SK-N-SH (cell line): ENCODE results near the gene LDAH. TPM values are rescaled to one million over a fixed set of nuclear protein-coding genes. Genes with fewer than 3 reads are reported as not detected.

Experiments used
- CTCF ChIA-PET: fragments of 300-600, 350-600 bp; formaldehyde crosslinking; extraction: SDS; loops from one replicate; lab custom pipeline; 2021; lab: Yijun Ruan, JAX
- POLR2A ChIA-PET: fragments of 350-600 bp; sonication (Branson Sonifier 250); formaldehyde crosslinking; extraction: SDS; loops from one replicate; lab custom pipeline; 2020; ENCODE audit warnings: antibody characterized with exemption, inconsistent platforms; lab: Yijun Ruan, JAX
- DNase-seq: peaks from one replicate; pipeline ENCODE4 v3.0.0; 2012
- H2AFZ ChIP-seq: fragments of 200-600 bp; sonication (generic); 2 replicates; pipeline ENCODE4 v1.8.1; 2016; ENCODE audit warnings: antibody characterized with exemption, mild to moderate bottlenecking, low read depth
- H3F3A ChIP-seq: fragments of 200-600 bp; sonication (generic); replicated peaks from 2 replicates; pipeline ENCODE3; 2016; ENCODE audit warnings: antibody characterized with exemption, mild to moderate bottlenecking; ENCODE audit not compliant: insufficient read depth
- H3K27ac ChIP-seq, 2 experiments: fragments of 200-500 bp in 1 of 2; fragments of 200-600 bp in 1 of 2; sonication (Bioruptor generic) in 1 of 2; sonication (generic), shearing (Covaris generic) in 1 of 2; 2 replicates each; pipeline versions ENCODE4 v1.5.1 to v1.6.1; 2014 to 2016; ENCODE audit warnings: low read depth in 2 of 2, inconsistent platforms in 1 of 2, low read length in 1 of 2, mild to moderate bottlenecking in 1 of 2, mixed read lengths in 1 of 2
- H3K27me3 ChIP-seq: fragments of 200-600 bp; sonication (generic), shearing (Covaris generic); 2 replicates; pipeline ENCODE4 v1.6.1; 2016; ENCODE audit warnings: mixed run types; ENCODE audit not compliant: insufficient read depth
- H3K36me3 ChIP-seq, 2 experiments: fragments of 200-500 bp in 1 of 2; fragments of 200-600 bp in 1 of 2; sonication (Bioruptor generic) in 1 of 2; sonication (generic) in 1 of 2; replicated peaks in 1 of 2; 2 replicates each; pipeline versions ENCODE3 to v1.5.1; 2014 to 2016; ENCODE audit warnings: low read length in 1 of 2, mild to moderate bottlenecking in 1 of 2; ENCODE audit not compliant: insufficient read depth in 2 of 2, control insufficient read depth in 1 of 2
- H3K4me1 ChIP-seq, 2 experiments: fragments of 200-500 bp in 1 of 2; fragments of 200-600 bp in 1 of 2; sonication (Bioruptor generic) in 1 of 2; sonication (generic), shearing (Covaris generic) in 1 of 2; 2 replicates each; pipeline versions ENCODE4 v1.5.1 to v1.6.1; 2014 to 2016; ENCODE audit warnings: low read depth in 1 of 2, low read length in 1 of 2, mixed run types in 1 of 2; ENCODE audit not compliant: insufficient read depth in 2 of 2, control insufficient read depth in 1 of 2
- H3K4me2 ChIP-seq: fragments of 200-600 bp; sonication (generic), shearing (Covaris generic); 2 replicates; pipeline ENCODE4 v1.6.1; 2017; ENCODE audit warnings: mixed run types
- H3K4me3 ChIP-seq, 2 experiments: fragments of 200-500 bp in 1 of 2; fragments of 200-600 bp in 1 of 2; sonication (Bioruptor generic) in 1 of 2; sonication (generic), shearing (Covaris generic) in 1 of 2; 2 replicates each; pipeline versions ENCODE4 v1.5.1 to v1.8.1; 2014 to 2016; ENCODE audit warnings: low read depth in 2 of 2, inconsistent platforms in 1 of 2, low read length in 1 of 2, mild to moderate bottlenecking in 1 of 2, mixed read lengths in 1 of 2, moderate library complexity in 1 of 2
- H3K79me2 ChIP-seq: fragments of 200-600 bp; sonication (generic); 2 replicates; pipeline ENCODE4 v1.8.1; 2017; ENCODE audit warnings: mild to moderate bottlenecking; ENCODE audit not compliant: insufficient read depth
- H3K9ac ChIP-seq: fragments of 200-600 bp; sonication (generic); 2 replicates; pipeline ENCODE4 v1.6.1; 2017; ENCODE audit warnings: mixed run types
- H3K9me2 ChIP-seq: fragments of 200-600 bp; sonication (generic); 2 replicates; pipeline ENCODE4 v1.6.1; 2017; ENCODE audit warnings: mixed run types
- H3K9me3 ChIP-seq: fragments of 200-600 bp; sonication (generic); 2 replicates; pipeline ENCODE4 v1.6.1; 2017; ENCODE audit warnings: mixed run types, mild to moderate bottlenecking, moderate library complexity
- H4K20me1 ChIP-seq: fragments of 200-600 bp; sonication (generic); 2 replicates; pipeline ENCODE4 v1.6.1; 2017; ENCODE audit warnings: mild to moderate bottlenecking, mixed run types; ENCODE audit not compliant: insufficient read depth
- CHD2 ChIP-seq: fragments of 150-350 bp; IDR thresholded peaks from 2 replicates; pipeline ENCODE4 v1.6.1; 2018; ENCODE audit warnings: low read length; ENCODE audit not compliant: partially characterized antibody
- ELF1 ChIP-seq: IDR thresholded peaks from 2 replicates; pipeline ENCODE4 v1.4.0; 2012
- EP300 ChIP-seq, 2 experiments: IDR thresholded peaks; 2 replicates each; pipeline versions ENCODE4 v1.4.0 to v1.6.1; 2012; ENCODE audit warnings: borderline replicate concordance in 1 of 2, low read depth in 1 of 2, low read length in 1 of 2
- EZH2phosphoT487 ChIP-seq: fragments of 200-600 bp; sonication (generic); IDR thresholded peaks from 2 replicates; pipeline ENCODE4 v1.6.1; 2017; ENCODE audit warnings: low read depth, mixed run types, mild to moderate bottlenecking, antibody characterized with exemption, moderate library complexity, borderline replicate concordance
- FOXJ3 ChIP-seq: sonication (generic); formaldehyde crosslinking; IDR thresholded peaks from 2 replicates; pipeline ENCODE4 v1.5.1; 2020; ENCODE audit warnings: mild to moderate bottlenecking, missing genetic modification reagents
- FOXM1 ChIP-seq: IDR thresholded peaks from 2 replicates; pipeline ENCODE4 v1.4.0; 2012; ENCODE audit warnings: low read depth, mild to moderate bottlenecking
- GABPA ChIP-seq: IDR thresholded peaks from 2 replicates; pipeline ENCODE4 v1.4.0; 2012; ENCODE audit warnings: low read depth, mild to moderate bottlenecking
- GATA2 ChIP-seq: sonication (generic); formaldehyde crosslinking; IDR thresholded peaks from 2 replicates; pipeline ENCODE4 v1.5.0; 2020; ENCODE audit warnings: mild to moderate bottlenecking, missing genetic modification reagents
- MEF2A ChIP-seq: IDR thresholded peaks from 2 replicates; pipeline ENCODE4 v1.4.0; 2012; ENCODE audit warnings: low read depth, borderline replicate concordance
- MXI1 ChIP-seq: IDR thresholded peaks from 2 replicates; pipeline ENCODE4 v1.6.1; 2012; ENCODE audit warnings: mild to moderate bottlenecking, low read depth, low read length, improper control_type of control experiment
- POLR2AphosphoS5 ChIP-seq: IDR thresholded peaks from 2 replicates; pipeline ENCODE4 v1.6.1; 2012; ENCODE audit warnings: low read depth, low read length
- RAD21 ChIP-seq: IDR thresholded peaks from 2 replicates; pipeline ENCODE4 v1.6.1; 2012; ENCODE audit warnings: mild to moderate bottlenecking, low read length
- RCOR1 ChIP-seq: fragments of 150-350 bp; IDR thresholded peaks from 2 replicates; pipeline ENCODE4 v1.6.1; 2017; ENCODE audit warnings: antibody characterized with exemption, low read length
- RFX5 ChIP-seq: IDR thresholded peaks from 2 replicates; pipeline ENCODE4 v1.6.1; 2012; ENCODE audit warnings: mild to moderate bottlenecking, improper control_type of control experiment, low read length
- SIN3A ChIP-seq: IDR thresholded peaks from 2 replicates; pipeline ENCODE4 v1.6.1; 2012; ENCODE audit warnings: low read depth, mild to moderate bottlenecking, low read length, moderate library complexity, borderline replicate concordance
- TAF1 ChIP-seq: IDR thresholded peaks from 2 replicates; pipeline ENCODE4 v1.6.1; 2012; ENCODE audit warnings: low read depth, mild to moderate bottlenecking, low read length, moderate library complexity, borderline replicate concordance
- TCF12 ChIP-seq: IDR thresholded peaks from 2 replicates; pipeline ENCODE4 v1.4.0; 2012
- WGBS: methylation state at CpG from one replicate; pipeline ENCODE4 v1.1.6; 2017; ENCODE audit warnings: low lambda C conversion rate; 5-methylcytosine and 5-hydroxymethylcytosine counted together
- polyA plus RNA-seq, 3 experiments: library from polyadenylated mRNA; depleted of rRNA; stranded (reverse); fragments of >200 nt; gene quantifications; 2 replicates each; pipeline ENCODE4 v1.2.3, GENCODE V29; 2012
- TF ChIP-seq, protein P1 (sequence below): IDR thresholded peaks from 2 replicates; pipeline ENCODE4; 2012
- TF ChIP-seq, protein P2 (sequence below): IDR thresholded peaks from 2 replicates; pipeline ENCODE4 v1.4.0; 2012; ENCODE audit warnings: low read depth, borderline replicate concordance
- TF ChIP-seq, protein P3 (sequence below): IDR thresholded peaks from 2 replicates; pipeline ENCODE4 v1.4.0; 2012; ENCODE audit warnings: low read depth
- TF ChIP-seq, protein P4 (sequence below): fragments of 200-600 bp; sonication (generic); IDR thresholded peaks from 2 replicates; pipeline ENCODE4 v1.6.1; 2017; ENCODE audit warnings: antibody characterized with exemption, mild to moderate bottlenecking, moderate library complexity
- TF ChIP-seq, protein P5 (sequence below): fragments of 150-350 bp; IDR thresholded peaks from 2 replicates; pipeline ENCODE4 v1.6.1; 2017; ENCODE audit warnings: antibody characterized with exemption, low read length, low read depth, borderline replicate concordance

The LDAH gene
- polyA plus RNA-seq, 1 of the 3 experiments (the other 2 are of a cell fraction): 12.7 TPM

DNA sequence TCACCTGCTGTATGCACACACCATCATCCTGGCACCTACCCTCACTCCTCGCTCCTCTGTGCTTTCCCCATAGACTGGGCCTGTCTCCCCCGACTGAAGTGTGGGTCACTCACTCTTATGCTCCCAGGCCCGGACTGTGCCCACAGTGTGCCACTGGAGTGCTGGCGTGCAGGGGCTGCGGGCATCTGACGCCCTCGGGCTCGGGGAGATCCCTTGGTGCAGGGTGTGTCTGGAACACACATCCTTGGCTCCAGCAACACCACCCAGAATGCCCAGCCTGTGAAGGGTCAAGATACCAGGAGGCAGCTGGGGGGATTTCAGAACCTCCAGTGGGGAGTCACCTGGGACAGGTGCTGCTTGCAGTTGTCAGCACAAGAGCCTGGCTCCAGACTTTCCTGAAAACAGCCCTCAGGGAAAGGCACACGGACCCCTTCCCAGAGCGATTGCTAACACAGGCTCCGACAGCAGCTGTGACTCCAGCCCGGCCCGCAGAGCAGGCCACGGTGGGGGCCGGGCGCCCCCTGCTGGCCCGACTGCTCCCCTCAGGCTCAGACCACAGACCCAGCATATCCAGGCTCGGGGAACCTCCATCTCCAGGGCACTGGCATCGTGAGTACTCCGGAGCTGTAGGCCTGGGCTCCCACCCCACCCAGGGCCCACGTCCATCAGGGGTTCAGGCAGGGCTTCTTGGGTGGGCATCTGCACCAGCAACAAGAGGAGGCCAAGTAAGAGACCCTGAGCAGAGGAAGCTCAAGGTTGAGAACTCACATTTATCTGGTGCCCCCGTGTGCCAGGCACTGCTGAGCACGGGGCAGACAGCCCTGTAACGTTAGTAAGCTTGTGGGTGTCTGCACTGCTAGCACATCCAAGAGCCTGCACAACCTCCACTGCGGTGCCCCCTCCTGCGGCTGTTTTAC is 180.6 kb downstream of the LDAH start:
- peaks cover 9% of the 10 kb centered on the region for H4K20me1 ChIP-seq
- ChIA-PET POLR2A (interaction anchor here (1.1 to 3.7 kb wide), 3 partner anchors 9 to 231 kb away, joined by 3 to 39 read pairs (median 11); partner anchors contain the start of genes HS1BP3 and RHOB), CTCF (interaction anchor here (0.5 to 10.9 kb wide), 98 partner anchors 9 to 627 kb away, joined by 3 to 188 read pairs (median 5); partner anchors contain the start of genes GDF7, HS1BP3 and RHOB)
- peak; percentile 99 for DNase-seq
- peaks cover 0 to 15% of the 10 kb centered on the region in 2 experiments for H3K36me3 ChIP-seq
- peaks cover 4% of the 10 kb centered on the region for H3F3A ChIP-seq
- no peak overlapping the region for H3K9ac ChIP-seq
- no peaks in the 10 kb centered on the region for H3K9me3 ChIP-seq
- H3K79me2 ChIP-seq: no peaks in the 10 kb centered on the region
- peak overlapping the region; percentile 22; the same call in 1 of the 2 replicates for H3K4me2 ChIP-seq
- no peak overlapping the region for H2AFZ ChIP-seq
- no peaks in the 10 kb centered on the region for H3K27me3 ChIP-seq
- no peaks in the 10 kb centered on the region for H3K9me2 ChIP-seq
- H3K4me1 ChIP-seq: peaks cover 13 to 18% of the 10 kb centered on the region in 2 experiments; a peak in 3 of 4 replicates
- WGBS: 53% methylated on average over 14 of the region's 26 CpGs
- H3K4me3 ChIP-seq: no peak overlapping the region; a peak in 1 of 4 replicates
- H3K27ac ChIP-seq: no peak overlapping the region
- no peak for TF ChIP-seq GATA2 (CRISPR knock-in tag)
- TF ChIP-seq, protein P1, sequence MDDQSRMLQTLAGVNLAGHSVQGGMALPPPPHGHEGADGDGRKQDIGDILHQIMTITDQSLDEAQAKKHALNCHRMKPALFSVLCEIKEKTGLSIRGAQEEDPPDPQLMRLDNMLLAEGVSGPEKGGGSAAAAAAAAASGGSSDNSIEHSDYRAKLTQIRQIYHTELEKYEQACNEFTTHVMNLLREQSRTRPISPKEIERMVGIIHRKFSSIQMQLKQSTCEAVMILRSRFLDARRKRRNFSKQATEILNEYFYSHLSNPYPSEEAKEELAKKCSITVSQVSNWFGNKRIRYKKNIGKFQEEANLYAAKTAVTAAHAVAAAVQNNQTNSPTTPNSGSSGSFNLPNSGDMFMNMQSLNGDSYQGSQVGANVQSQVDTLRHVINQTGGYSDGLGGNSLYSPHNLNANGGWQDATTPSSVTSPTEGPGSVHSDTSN: no peak
- no peak for TF ChIP-seq MXI1
- TF ChIP-seq POLR2AphosphoS5: no peak
- TF ChIP-seq TCF12: no peak
- TF ChIP-seq, protein P2, sequence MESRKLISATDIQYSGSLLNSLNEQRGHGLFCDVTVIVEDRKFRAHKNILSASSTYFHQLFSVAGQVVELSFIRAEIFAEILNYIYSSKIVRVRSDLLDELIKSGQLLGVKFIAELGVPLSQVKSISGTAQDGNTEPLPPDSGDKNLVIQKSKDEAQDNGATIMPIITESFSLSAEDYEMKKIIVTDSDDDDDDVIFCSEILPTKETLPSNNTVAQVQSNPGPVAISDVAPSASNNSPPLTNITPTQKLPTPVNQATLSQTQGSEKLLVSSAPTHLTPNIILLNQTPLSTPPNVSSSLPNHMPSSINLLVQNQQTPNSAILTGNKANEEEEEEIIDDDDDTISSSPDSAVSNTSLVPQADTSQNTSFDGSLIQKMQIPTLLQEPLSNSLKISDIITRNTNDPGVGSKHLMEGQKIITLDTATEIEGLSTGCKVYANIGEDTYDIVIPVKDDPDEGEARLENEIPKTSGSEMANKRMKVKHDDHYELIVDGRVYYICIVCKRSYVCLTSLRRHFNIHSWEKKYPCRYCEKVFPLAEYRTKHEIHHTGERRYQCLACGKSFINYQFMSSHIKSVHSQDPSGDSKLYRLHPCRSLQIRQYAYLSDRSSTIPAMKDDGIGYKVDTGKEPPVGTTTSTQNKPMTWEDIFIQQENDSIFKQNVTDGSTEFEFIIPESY: no peak
- no peak for TF ChIP-seq EP300 (IDR thresholded peaks at IDR 0.05; ENCODE audit: borderline replicate concordance in 1 of 2, low read depth in 1 of 2, low read length in 1 of 2)
- no peak for TF ChIP-seq RFX5
- TF ChIP-seq RCOR1: peak; percentile 40; the same call in 1 of the 2 replicates
- no peak for TF ChIP-seq MEF2A
- TF ChIP-seq EZH2phosphoT487: no peak
- TF ChIP-seq, protein P3, sequence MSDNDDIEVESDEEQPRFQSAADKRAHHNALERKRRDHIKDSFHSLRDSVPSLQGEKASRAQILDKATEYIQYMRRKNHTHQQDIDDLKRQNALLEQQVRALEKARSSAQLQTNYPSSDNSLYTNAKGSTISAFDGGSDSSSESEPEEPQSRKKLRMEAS: no peak
- TF ChIP-seq CHD2: peak; percentile 57
- TF ChIP-seq GABPA: no peak
- TF ChIP-seq, protein P4, sequence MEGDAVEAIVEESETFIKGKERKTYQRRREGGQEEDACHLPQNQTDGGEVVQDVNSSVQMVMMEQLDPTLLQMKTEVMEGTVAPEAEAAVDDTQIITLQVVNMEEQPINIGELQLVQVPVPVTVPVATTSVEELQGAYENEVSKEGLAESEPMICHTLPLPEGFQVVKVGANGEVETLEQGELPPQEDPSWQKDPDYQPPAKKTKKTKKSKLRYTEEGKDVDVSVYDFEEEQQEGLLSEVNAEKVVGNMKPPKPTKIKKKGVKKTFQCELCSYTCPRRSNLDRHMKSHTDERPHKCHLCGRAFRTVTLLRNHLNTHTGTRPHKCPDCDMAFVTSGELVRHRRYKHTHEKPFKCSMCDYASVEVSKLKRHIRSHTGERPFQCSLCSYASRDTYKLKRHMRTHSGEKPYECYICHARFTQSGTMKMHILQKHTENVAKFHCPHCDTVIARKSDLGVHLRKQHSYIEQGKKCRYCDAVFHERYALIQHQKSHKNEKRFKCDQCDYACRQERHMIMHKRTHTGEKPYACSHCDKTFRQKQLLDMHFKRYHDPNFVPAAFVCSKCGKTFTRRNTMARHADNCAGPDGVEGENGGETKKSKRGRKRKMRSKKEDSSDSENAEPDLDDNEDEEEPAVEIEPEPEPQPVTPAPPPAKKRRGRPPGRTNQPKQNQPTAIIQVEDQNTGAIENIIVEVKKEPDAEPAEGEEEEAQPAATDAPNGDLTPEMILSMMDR: peak; percentile 98
- no peak for TF ChIP-seq TAF1
- TF ChIP-seq, protein P5, sequence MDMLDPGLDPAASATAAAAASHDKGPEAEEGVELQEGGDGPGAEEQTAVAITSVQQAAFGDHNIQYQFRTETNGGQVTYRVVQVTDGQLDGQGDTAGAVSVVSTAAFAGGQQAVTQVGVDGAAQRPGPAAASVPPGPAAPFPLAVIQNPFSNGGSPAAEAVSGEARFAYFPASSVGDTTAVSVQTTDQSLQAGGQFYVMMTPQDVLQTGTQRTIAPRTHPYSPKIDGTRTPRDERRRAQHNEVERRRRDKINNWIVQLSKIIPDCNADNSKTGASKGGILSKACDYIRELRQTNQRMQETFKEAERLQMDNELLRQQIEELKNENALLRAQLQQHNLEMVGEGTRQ: no peak
- TF ChIP-seq FOXM1: no peak
- TF ChIP-seq FOXJ3 (CRISPR knock-in tag): no peak
- TF ChIP-seq RAD21: peak; percentile 96
- no peak for TF ChIP-seq SIN3A
- TF ChIP-seq ELF1: no peak
